ENCODE results near the gene ASB8.
A peak's percentile ranks its signal among the peaks of the same experiment; 100 is the strongest.

The ASB8 gene

DNA sequence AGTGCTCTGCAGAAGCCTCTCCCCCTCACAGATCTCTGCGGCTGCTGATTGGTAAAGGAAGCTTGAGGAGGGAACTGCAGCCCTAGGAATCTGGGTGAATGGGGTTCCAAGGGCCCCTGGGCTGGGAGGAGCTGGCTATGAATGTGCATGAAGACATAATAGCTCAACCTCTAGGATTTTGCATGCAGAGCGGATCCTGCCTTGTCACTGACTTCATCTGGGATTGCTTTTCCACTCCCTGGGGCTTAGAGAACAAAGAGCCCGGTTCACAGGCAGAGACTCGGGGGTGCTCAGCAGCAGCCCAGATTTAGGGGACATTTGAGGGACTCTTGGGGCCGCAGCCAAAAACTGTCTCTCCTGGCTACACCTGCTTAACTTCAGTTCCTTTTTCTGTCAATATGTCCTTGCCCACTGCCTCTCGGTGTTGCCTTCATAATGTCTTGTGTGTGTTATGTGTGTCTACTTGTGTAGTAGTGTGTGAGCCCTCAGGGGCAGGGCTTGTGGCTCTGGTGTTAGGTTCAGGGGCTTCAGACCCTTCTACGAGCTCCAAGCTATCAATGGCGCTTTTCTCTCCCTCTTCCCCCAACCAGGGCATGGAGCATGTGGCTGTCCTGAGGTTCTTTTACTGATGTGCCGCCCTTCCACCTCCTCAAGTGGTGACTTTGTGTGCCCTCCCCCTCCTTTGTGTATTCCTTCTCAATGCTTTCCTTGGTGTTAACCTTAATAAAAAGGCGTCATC is 28.0 kb upstream of the ASB8 start:
- no peak for TF ChIP-seq Cebpa-rat (IDR thresholded peaks at IDR 0.05)
- Histone ChIP-seq H3K4me3 (peak overlapping the region in 2 of 10 experiments; percentile 65 to 72; a peak in 3 of 20 replicates), H4K20me1 (peaks cover 0 to 13% (median 0%) of the 10 kb centered on the region in 11 experiments; a peak in 3 of 22 replicates), H3K27ac (no peak overlapping the region), H3K4me2 (peak overlapping the region; percentile 31 to 98 (median 90); a peak in 20 of 22 replicates), H3K27me3 (peaks cover 25 to 41% (median 32%) of the 10 kb centered on the region in 11 experiments), H3K4me1 (peaks cover 34 to 51% (median 39%) of the 10 kb centered on the region in 10 experiments), H3K9ac (no peak overlapping the region), H3K36me3 (no peaks in the 10 kb centered on the region), H3K9me3 (replicated peaks in 1 of 11) (no peaks in the 10 kb centered on the region)

DNA sequence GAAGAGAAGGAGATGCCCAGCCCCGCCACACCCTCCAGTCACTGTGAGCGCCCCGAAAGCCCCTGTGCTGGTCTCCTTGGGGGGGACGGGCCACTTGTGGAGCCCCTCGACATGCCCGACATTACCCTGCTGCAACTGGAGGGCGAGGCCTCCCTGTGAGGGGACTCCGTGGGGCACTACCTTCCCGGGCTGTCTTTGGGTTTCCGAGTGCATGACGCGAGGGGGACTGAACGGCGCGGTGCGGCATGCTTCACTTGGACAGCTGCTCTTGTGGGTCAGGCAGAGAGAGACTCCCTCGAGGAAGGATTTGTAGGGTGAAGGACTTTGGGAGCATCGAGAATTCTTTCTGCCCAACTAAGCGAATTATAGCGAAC is 27.2 kb upstream of the ASB8 start:
- Histone ChIP-seq H3K27me3 (peaks cover 25 to 41% (median 32%) of the 10 kb centered on the region in 11 experiments), H3K9me3 (replicated peaks in 1 of 11) (no peaks in the 10 kb centered on the region), H3K4me2 (peak overlapping the region; percentile 77 to 98 (median 94); a peak in 21 of 22 replicates), H4K20me1 (peaks cover 0 to 13% (median 0%) of the 10 kb centered on the region in 11 experiments; a peak in 3 of 22 replicates), H3K27ac (no peak overlapping the region), H3K36me3 (no peaks in the 10 kb centered on the region), H3K4me3 (peak overlapping the region; percentile 65 to 86 (median 76); a peak in 14 of 20 replicates), H3K9ac (no peak overlapping the region; a peak in 1 of 22 replicates), H3K4me1 (peaks cover 31 to 51% (median 36%) of the 10 kb centered on the region in 10 experiments)
- no peak for TF ChIP-seq Cebpa-rat (IDR thresholded peaks at IDR 0.05)

DNA sequence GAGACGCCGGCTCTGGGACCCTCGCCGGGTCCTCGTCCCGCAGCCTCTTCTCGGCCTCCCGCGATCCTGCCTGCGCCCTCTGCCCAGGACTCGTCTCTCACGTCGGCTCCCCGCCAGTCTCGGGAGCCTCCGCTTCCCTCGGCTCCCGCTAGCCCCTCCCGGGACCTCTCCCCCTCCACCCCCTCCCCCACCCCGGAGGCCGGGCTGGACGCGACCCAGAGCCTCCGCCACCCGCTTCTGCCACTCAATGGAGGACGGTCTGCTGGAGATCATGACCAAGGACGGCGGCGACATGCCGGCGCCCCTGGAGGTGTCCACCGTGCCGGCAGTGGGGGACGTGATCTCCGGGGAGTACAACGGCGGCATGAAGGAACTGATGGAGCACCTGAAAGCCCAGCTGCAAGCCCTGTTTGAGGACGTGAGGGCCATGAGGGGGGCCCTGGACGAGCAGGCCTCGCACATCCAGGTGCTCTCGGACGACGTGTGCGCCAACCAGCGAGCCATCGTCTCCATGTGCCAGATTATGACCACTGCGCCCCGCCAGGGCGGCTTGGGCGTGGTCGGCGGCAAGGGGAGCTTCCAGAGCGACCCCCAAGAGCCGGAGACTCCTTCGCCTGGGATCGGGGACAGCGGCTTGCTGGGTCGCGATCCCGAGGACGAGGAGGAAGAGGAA is 26.7 kb upstream of the ASB8 start:
- Histone ChIP-seq H3K4me2 (peak overlapping the region; percentile 77 to 98 (median 94)), H3K9ac (peak overlapping the region; percentile 26 to 72 (median 64); a peak in 21 of 22 replicates), H3K4me3 (peak overlapping the region; percentile 65 to 86 (median 76)), H3K36me3 (no peaks in the 10 kb centered on the region), H3K4me1 (peaks cover 31 to 51% (median 36%) of the 10 kb centered on the region in 10 experiments), H4K20me1 (peaks cover 0 to 13% (median 0%) of the 10 kb centered on the region in 11 experiments; a peak in 3 of 22 replicates), H3K27ac (peak overlapping the region in 1 of 11 experiments; percentile 58; a peak in 1 of 22 replicates), H3K9me3 (replicated peaks in 1 of 11) (no peaks in the 10 kb centered on the region), H3K27me3 (peaks cover 25 to 41% (median 32%) of the 10 kb centered on the region in 11 experiments)
- no peak for TF ChIP-seq Cebpa-rat (IDR thresholded peaks at IDR 0.05)

DNA sequence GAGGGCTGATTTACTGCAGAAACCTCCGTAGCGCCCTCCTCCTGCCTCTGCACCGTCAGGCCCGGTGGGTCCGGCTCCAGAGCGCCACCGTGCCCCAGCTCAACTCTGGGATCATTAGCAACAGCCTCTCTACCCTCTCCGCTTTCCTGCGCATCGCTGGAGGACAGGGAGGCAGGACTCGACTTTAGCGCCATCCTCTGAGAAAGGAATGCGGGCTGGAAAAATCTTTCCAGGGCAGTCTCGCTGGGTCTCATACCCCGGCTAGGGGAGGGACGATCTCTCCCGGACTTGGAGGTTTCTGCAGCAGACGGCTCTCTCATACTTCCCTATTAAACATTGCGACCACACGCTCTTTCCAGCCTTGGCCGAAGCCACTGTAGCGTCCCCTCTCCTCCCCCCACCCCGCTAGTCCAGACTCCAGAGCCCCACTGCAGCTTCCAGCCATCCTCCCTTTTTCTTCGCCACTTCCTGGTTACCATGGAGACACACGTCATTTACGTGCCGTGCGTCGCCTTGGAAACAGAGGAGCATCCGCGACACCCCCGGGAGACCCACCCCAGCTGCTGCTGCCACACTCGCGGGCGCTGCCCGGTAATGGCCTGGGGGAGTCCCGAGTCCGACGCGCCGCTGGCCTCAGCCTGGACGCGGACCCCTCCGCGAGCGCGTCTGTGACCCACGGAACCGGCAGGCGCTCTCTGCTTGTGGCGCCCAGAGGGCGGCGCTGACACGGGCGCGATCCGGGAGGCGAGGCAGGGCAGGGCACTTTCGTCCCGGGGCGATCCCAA is 26.0 kb upstream of the ASB8 start, which contains the start of gene CCDC184:
TSS of gene CCDC184 (plus strand) at position 554 of the 785 bp plus-strand sequence. CDS start 479 bp downstream, outside the sequence.
- Histone ChIP-seq H4K20me1 (peaks cover 0 to 13% (median 0%) of the 10 kb centered on the region in 11 experiments; a peak in 3 of 22 replicates), H3K4me1 (peaks cover 31 to 55% (median 36%) of the 10 kb centered on the region in 10 experiments), H3K27me3 (peaks cover 25 to 41% (median 32%) of the 10 kb centered on the region in 11 experiments), H3K4me2 (peak within 1 kb of the TSS; percentile 77 to 98 (median 94)), H3K9ac (peak within 1 kb of the TSS; percentile 26 to 72 (median 64)), H3K27ac (peak within 1 kb of the TSS in 1 of 11 experiments; percentile 58; a peak in 2 of 22 replicates), H3K36me3 (no peaks in the 10 kb centered on the region), H3K9me3 (replicated peaks in 1 of 11) (no peaks in the 10 kb centered on the region), H3K4me3 (peak within 1 kb of the TSS; percentile 65 to 86 (median 76))
- TF ChIP-seq Cebpa-rat (IDR thresholded peaks at IDR 0.05), result no peak

DNA sequence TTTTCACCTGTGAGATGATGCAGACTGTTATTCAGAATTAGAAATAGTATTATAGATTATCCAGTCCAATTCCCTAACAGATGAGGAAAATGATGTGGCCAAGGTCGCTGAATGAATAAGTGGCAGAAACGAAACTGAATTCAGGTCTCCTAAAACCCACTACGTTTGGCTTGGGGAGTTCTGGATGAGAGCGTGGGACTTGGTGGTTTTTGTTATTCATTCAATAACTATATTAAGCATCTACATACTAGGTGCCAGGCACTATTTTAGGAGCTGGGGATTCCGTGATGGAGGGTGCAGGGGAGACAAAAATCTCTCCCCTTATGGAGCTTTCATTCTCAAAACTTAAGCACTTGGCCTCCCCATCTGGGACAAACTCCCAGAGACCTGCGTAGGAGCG is 25.3 kb upstream of the ASB8 start:
- H3K4me3 ChIP-seq, result peak overlapping the region; percentile 65 to 86 (median 76)
- H3K36me3 ChIP-seq, result no peaks in the 10 kb centered on the region
- H3K4me1 ChIP-seq, result peaks cover 31 to 55% (median 40%) of the 10 kb centered on the region in 10 experiments
- no peak for TF ChIP-seq Cebpa-rat (IDR thresholded peaks at IDR 0.05)
- peak overlapping the region in 1 of 11 experiments; percentile 58; a peak in 1 of 22 replicates for H3K27ac ChIP-seq
- H4K20me1 ChIP-seq, result peaks cover 0 to 13% (median 0%) of the 10 kb centered on the region in 11 experiments; a peak in 3 of 22 replicates
- no peaks in the 10 kb centered on the region for H3K9me3 ChIP-seq (replicated peaks in 1 of 11)
- H3K9ac ChIP-seq, result peak overlapping the region; percentile 26 to 72 (median 64); a peak in 20 of 22 replicates
- peak overlapping the region; percentile 77 to 98 (median 94) for H3K4me2 ChIP-seq
- H3K27me3 ChIP-seq, result peaks cover 25 to 41% (median 32%) of the 10 kb centered on the region in 11 experiments

DNA sequence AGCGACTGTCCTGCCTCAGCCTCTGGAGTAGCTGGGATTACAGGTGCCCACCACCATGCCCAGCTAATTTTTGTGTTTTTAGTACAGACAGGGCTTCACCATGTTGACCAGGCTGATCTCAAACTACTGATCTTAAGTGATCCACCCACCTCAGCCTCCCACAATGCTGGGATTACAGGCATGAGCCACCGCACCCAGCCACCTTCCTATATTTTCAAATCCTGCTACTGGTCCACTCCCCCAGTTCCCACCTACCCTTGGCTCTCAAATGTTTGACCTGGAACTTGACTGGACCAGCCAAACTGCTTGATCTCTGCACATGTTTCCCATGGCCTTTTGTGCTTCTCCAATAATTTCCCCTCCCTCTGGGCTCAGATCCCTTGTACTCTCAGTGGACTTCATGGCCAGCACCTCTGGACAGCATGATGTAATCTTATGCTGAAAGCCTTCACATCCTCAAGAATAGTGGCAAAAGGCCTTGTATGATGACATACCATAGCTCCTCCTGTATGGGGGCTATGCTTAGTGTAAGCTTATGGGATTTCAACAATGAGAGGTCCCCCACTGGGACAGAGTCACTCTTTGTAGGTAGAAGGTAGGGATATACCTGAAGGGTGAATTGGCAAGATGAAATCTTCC is 23.7 kb upstream of the ASB8 start:
- Histone ChIP-seq H3K9me3 (replicated peaks in 1 of 11) (no peaks in the 10 kb centered on the region), H4K20me1 (peaks cover 0 to 13% (median 0%) of the 10 kb centered on the region in 11 experiments; a peak in 3 of 22 replicates), H3K4me1 (peaks cover 27 to 51% (median 41%) of the 10 kb centered on the region in 10 experiments), H3K9ac (no peak overlapping the region), H3K36me3 (no peaks in the 10 kb centered on the region), H3K4me2 (no peak overlapping the region), H3K27me3 (peaks cover 25 to 40% (median 31%) of the 10 kb centered on the region in 11 experiments), H3K27ac (no peak overlapping the region), H3K4me3 (no peak overlapping the region)
- TF ChIP-seq Cebpa-rat (IDR thresholded peaks at IDR 0.05), result 0 out of 22 replicates have a peak, but pooled peaks of 1 of the 11 experiments have one; percentile 8

DNA sequence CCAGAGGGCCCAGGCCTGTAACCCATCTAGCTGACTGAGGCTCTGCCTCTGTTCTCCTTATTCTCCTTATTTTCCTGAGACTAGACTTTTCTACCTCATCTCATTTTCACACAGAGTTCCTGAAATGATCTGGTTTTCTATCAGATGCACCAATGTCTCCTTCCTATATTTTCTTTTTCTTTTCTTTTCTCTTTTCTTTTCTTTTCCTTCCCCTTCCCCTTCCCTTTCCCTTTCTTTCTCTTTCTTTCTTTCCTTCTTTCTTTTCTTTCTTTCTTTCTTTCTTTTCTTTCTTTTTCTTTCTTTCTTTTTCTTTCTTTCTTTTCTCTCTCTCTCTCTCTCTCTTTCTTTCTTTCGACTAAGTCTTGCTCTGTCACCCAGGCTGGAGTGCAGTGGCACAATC is 23.1 kb upstream of the ASB8 start:
- Histone ChIP-seq H3K27me3 (peaks cover 20 to 34% (median 26%) of the 10 kb centered on the region in 11 experiments), H3K4me3 (no peak overlapping the region), H3K9ac (no peak overlapping the region), H3K4me1 (peaks cover 24 to 47% (median 35%) of the 10 kb centered on the region in 10 experiments), H3K27ac (no peak overlapping the region), H3K9me3 (replicated peaks in 1 of 11) (no peaks in the 10 kb centered on the region), H3K36me3 (no peaks in the 10 kb centered on the region), H3K4me2 (no peak overlapping the region), H4K20me1 (peaks cover 0 to 13% (median 0%) of the 10 kb centered on the region in 11 experiments; a peak in 3 of 22 replicates)
- TF ChIP-seq Cebpa-rat (IDR thresholded peaks at IDR 0.05), result no peak

DNA sequence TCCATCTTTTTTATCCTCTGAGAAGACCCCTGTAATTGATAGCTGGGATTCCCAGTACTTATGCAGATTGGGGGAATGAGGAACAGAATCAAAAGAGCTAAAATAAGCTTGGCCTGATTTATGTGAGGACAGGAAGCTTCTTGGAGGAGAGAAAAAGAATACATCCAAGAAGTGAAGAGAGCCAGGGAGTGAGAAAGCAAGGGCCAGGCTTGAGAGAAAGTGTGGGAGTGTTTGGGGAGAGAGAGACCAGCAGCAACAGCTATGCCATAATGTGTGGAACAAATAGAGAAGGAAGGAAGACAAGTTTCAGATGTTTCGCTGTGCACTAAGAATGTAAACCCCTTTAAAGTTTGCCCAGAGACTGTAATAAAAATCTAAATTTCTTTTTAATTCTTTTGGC is 22.2 kb upstream of the ASB8 start:
- Histone ChIP-seq H4K20me1 (peaks cover 0 to 3% (median 0%) of the 10 kb centered on the region in 11 experiments; a peak in 2 of 22 replicates), H3K4me3 (no peak overlapping the region), H3K36me3 (no peaks in the 10 kb centered on the region), H3K27ac (no peak overlapping the region), H3K4me2 (no peak overlapping the region), H3K9me3 (replicated peaks in 1 of 11) (no peaks in the 10 kb centered on the region), H3K4me1 (peaks cover 15 to 37% (median 26%) of the 10 kb centered on the region in 10 experiments), H3K9ac (no peak overlapping the region), H3K27me3 (peaks cover 10 to 25% (median 16%) of the 10 kb centered on the region in 11 experiments)
- TF ChIP-seq Cebpa-rat (IDR thresholded peaks at IDR 0.05), result no peak
